NCI-H2081 (cell line): ENCODE measurements around the gene BTBD2.

Experiments used
- DNase-seq, 2 experiments: peaks; one replicate each; lab custom pipeline; 2025; lab: John Stamatoyannopoulos, UW

BTBD2 gene

GRCh38 chr19:1985588-1986356 is 29.7 kb downstream of the BTBD2 start:
- no peak for DNase-seq

- no peak for DNase-seq
Observed at GRCh38 chr19:1984357-1984756, 31.2 kb downstream of the BTBD2 start.

- DNase-seq = no peak
Observed at GRCh38 chr19:1981253-1981652, 34.3 kb downstream of the BTBD2 start.

GRCh38 chr19:1980809-1981181 is 34.7 kb downstream of the BTBD2 start:
- DNase-seq = no peak

- DNase-seq = no peak
Observed at GRCh38 chr19:1980091-1980808, 35.3 kb downstream of the BTBD2 start.

- no peak for DNase-seq
Observed at GRCh38 chr19:1979642-1980041, 35.9 kb downstream of the BTBD2 start.

- no peak for DNase-seq
Observed at GRCh38 chr19:1979017-1979416, 36.5 kb downstream of the BTBD2 start.

- DNase-seq = no peak
Observed at GRCh38 chr19:1978346-1978894, 37.1 kb downstream of the BTBD2 start.

- no peak for DNase-seq
Observed at GRCh38 chr19:1977120-1977519, 38.4 kb downstream of the BTBD2 start.

GRCh38 chr19:1975162-1975480 is 40.4 kb downstream of the BTBD2 start:
- DNase-seq = no peak

GRCh38 chr19:1974381-1975161 is 40.9 kb downstream of the BTBD2 start:
- DNase-seq = no peak

GRCh38 chr19:1970806-1971502 is 44.6 kb downstream of the BTBD2 start:
- DNase-seq = no peak

- DNase-seq = no peak
Observed at GRCh38 chr19:1970003-1970805, 45.3 kb downstream of the BTBD2 start.

GRCh38 chr19:1969176-1970002 is 46.1 kb downstream of the BTBD2 start:
- no peak for DNase-seq

- no peak for DNase-seq
Observed at GRCh38 chr19:1968279-1969175, 47.0 kb downstream of the BTBD2 start.

- DNase-seq = no peak
Observed at GRCh38 chr19:1967087-1967608, 48.4 kb downstream of the BTBD2 start.

GRCh38 chr19:1962674-1963073 is 52.8 kb downstream of the BTBD2 start:
- DNase-seq = no peak

- no peak for DNase-seq
Observed at GRCh38 chr19:1961000-1961883, 54.3 kb downstream of the BTBD2 start.
